Epithelial cell of proximal tubule (primary cell): Measurements from ENCODE around the gene THEM5. TPM values are rescaled to one million over a fixed set of nuclear protein-coding genes. Genes with fewer than 3 reads are reported as not detected.
"Not testable (repeated sequence)": the region's sequence is repeated elsewhere in the genome, so short reads cannot be mapped to it uniquely, and the experiment has no call there.

Source experiments
- DNase-seq: peaks from one replicate; pipeline ENCODE4 v3.0.0-alpha.2; 2011; ENCODE audit warnings: low read depth
- H3K4me3 ChIP-seq: 2 replicates; pipeline ENCODE4 v1.5.1; 2011; ENCODE audit warnings: low read depth, mild to moderate bottlenecking, low read length
- total RNA-seq: library from RNA; depleted of rRNA; stranded (reverse); fragments of >200 nt; gene quantifications from 2 replicates; pipeline ENCODE4 v1.2.3, GENCODE V29; 2015
- TF ChIP-seq, protein P1 (sequence below): conservative IDR thresholded peaks from 2 replicates; pipeline ENCODE4 v1.5.1; 2012; ENCODE audit warnings: low read depth, mild to moderate bottlenecking, low read length

The THEM5 gene
- total RNA-seq, 1 donor from 2014 or later: not detected

DNA sequence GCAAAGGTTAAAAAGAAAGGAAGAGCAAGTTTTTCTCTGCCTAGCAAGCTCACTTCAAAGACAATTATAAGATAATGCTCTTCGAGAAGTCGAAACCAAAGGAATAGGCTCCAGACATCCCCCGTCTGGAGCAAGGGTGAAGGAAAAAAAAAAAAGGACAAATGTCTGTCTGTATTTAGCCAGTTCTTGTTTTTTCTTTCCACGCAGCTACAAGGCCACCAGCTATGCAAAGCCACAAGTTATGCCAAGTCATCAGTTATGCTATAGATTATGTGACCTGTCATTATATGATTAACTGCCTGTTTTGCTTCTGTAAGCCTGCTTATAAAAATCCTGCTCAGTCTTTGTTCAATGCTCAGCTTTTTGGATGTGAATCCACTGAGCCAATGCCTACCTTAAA lies 2.4 kb upstream of the THEM5 start:
- no peak overlapping the region for H3K4me3 ChIP-seq
- TF ChIP-seq, protein P1, sequence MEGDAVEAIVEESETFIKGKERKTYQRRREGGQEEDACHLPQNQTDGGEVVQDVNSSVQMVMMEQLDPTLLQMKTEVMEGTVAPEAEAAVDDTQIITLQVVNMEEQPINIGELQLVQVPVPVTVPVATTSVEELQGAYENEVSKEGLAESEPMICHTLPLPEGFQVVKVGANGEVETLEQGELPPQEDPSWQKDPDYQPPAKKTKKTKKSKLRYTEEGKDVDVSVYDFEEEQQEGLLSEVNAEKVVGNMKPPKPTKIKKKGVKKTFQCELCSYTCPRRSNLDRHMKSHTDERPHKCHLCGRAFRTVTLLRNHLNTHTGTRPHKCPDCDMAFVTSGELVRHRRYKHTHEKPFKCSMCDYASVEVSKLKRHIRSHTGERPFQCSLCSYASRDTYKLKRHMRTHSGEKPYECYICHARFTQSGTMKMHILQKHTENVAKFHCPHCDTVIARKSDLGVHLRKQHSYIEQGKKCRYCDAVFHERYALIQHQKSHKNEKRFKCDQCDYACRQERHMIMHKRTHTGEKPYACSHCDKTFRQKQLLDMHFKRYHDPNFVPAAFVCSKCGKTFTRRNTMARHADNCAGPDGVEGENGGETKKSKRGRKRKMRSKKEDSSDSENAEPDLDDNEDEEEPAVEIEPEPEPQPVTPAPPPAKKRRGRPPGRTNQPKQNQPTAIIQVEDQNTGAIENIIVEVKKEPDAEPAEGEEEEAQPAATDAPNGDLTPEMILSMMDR: no peak
- DNase-seq: no peak

DNA sequence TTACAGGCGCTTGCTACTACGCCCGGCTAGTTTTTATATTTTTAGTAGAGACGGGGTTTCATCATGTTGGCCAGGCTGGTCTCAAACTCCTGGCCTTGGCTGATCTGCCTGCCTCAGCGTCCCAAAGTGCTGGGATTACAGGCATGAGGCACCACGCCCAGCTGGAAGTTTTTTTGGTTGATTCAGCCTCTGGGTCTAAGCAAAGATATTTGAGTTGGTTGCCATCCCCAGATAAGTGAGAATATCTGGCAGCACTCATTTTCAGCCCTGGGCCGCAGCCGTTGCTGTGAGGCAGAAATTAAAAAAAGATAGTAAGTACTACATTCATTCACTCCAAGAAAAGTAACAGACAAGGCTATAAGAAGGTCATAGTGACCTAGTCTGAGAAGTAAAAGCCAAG lies 2.0 kb upstream of the THEM5 start:
- not testable (repeated sequence) for DNase-seq, H3K4me3 ChIP-seq

DNA sequence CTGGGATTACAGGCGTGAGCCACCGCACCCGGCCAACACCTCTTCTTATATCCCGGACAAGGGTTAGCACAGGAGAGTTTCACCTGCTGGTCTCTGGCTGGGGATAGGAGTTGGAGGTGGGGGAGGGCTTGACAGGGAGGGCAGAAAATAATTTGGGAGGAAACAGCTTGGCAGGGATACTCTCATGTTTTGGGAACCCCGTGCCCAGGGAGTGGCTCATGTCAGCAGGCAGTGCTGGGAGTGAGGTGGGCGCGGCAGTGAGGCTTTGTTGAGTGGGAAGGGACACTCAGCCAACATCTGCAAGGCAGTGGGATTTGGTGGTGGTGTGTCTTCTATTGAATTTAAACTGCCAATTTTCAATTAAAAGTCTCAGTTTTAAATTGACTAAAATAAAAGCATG lies 1.1 kb upstream of the THEM5 start:
- TF ChIP-seq, protein P1: no peak
- DNase-seq: no peak
- no peak overlapping the region for H3K4me3 ChIP-seq

DNA sequence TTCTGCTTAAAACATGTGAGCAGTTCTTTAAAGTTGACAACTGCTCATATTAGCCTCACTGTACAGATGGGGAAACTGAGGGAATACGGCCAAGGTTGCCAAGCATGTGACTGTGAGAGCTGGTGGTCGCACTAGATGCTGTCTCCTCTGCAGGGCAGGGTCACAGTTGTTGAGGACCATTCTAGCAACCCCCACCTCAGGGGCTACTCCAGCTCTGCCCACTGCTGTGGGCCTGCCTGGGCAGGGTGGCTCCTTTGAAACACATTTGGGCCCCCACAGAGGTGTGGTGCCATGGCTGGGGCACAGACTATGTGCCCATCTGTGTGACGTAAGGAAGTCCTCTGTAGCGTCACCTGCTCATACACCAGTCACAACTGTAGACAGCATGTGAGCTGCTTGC lies 779 bp downstream of the THEM5 start:
- H3K4me3 ChIP-seq: no peak overlapping the region
- DNase-seq: no peak
- TF ChIP-seq, protein P1: no peak

DNA sequence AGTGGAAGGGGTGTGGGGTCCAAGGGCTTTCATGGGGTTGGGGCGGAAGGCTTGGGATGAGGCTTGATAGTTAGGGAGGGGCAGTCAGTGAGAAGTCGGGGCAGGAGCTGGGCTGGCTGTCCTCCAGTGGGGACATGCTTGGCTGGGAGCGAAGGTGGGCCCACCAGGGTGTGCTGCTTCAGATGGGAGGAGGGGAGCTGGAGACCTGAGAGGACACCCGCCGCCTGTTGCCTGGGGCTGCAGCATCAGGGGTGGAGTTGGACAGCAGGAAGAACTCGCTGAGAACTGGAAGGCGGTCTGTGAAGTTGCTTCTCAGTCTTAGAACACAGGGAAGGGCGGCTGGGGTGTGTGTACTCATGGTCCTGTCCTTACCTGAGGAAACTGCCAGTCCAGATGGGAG lies 1.6 kb downstream of the THEM5 start:
- no peak overlapping the region for H3K4me3 ChIP-seq
- no peak for DNase-seq
- TF ChIP-seq, protein P1: no peak

DNA sequence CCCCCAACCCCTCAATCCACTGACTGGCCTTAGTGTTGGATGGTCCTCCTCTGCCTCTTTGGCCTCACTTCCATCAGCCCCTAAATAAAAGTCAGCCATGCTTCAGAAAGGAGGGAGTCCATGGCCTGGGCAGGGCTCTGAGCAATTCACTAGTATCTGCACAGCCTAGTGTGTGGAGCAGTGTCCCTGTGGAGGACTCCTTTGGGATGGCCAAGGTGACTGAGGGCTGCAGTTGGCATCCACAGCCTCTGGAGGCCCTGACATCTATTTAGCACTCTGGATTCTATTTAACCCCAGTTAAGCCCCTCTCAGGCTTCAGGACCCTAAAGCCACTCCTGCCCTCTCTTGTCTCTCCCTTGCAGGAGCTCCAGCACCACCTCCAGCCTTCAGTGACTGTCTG lies 3.6 kb downstream of the THEM5 start:
- TF ChIP-seq, protein P1: no peak
- no peak overlapping the region for H3K4me3 ChIP-seq
- DNase-seq: no peak

DNA sequence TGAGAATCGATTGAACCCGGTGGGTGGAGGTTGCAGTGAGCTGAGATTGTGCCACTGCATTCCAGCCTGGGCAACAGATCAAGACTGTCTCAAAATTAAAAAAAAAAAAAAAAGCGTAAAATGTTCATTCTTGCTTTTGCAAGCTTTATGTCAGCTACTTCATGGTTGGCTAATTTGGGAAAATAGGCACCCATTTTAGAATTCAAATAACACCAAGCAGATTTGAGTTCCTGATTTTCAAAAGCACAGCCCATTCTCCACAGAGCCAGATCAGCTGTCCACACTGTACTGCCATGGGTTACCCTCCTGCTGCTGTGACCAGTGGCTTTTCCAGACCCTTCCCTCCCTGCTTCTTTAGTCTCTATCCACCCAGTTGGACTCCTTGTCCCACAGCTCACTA lies 4.4 kb downstream of the THEM5 start:
- TF ChIP-seq, protein P1: no peak
- H3K4me3 ChIP-seq: no peak overlapping the region
- no peak for DNase-seq
